MM.1S (cell line): Measurements from ENCODE around the gene CLEC4F.

Experiments
- EZH2 ChIP-seq: fragments of 300-600 bp; sonication (generic); optimal IDR thresholded peaks from 2 replicates; pipeline ENCODE3; 2017; ENCODE audit warnings: low read depth, mild to moderate bottlenecking, antibody characterized with exemption, low read length, mixed read lengths
- EZH2phosphoT487 ChIP-seq: fragments of 300-600 bp; sonication (generic); IDR thresholded peaks from 2 replicates; pipeline ENCODE4 v1.6.1; 2018; ENCODE audit warnings: antibody characterized with exemption, low read length
- TF ChIP-seq, protein P1 (sequence below): fragments of 300-600 bp; sonication (generic); IDR thresholded peaks from 2 replicates; pipeline ENCODE4 v1.5.1; 2016; ENCODE audit warnings: antibody characterized with exemption, low read length, mixed read lengths

GRCh38 chr2:70769450-70769849 is 50.9 kb downstream of the CLEC4F start:
- TF ChIP-seq EZH2 (no peak), EZH2phosphoT487 (no peak)
- TF ChIP-seq, protein P1, sequence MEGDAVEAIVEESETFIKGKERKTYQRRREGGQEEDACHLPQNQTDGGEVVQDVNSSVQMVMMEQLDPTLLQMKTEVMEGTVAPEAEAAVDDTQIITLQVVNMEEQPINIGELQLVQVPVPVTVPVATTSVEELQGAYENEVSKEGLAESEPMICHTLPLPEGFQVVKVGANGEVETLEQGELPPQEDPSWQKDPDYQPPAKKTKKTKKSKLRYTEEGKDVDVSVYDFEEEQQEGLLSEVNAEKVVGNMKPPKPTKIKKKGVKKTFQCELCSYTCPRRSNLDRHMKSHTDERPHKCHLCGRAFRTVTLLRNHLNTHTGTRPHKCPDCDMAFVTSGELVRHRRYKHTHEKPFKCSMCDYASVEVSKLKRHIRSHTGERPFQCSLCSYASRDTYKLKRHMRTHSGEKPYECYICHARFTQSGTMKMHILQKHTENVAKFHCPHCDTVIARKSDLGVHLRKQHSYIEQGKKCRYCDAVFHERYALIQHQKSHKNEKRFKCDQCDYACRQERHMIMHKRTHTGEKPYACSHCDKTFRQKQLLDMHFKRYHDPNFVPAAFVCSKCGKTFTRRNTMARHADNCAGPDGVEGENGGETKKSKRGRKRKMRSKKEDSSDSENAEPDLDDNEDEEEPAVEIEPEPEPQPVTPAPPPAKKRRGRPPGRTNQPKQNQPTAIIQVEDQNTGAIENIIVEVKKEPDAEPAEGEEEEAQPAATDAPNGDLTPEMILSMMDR: no peak
